Astrocyte of the spinal cord (primary cell): Measurements from ENCODE around the gene SIRT6.

ENCODE experiments used
- DNase-seq: peaks from one replicate; pipeline ENCODE4 v3.0.0; 2011; ENCODE audit warnings: low read depth, low spot score
- H3K4me3 ChIP-seq: 2 replicates; pipeline ENCODE4 v1.5.1; 2011; ENCODE audit warnings: low read depth, mild to moderate bottlenecking, low read length, moderate library complexity
- CTCF ChIP-seq: IDR thresholded peaks from 2 replicates; pipeline ENCODE4 v1.5.1; 2012; ENCODE audit warnings: low read depth, mild to moderate bottlenecking, low read length, inconsistent platforms
- in situ Hi-C: cut with HindIII; loops from 2 replicates; pipeline ENCODE4 v1.10.0; 2017; ENCODE audit warnings: low sequenced_read_pairs

SIRT6 gene

DNA sequence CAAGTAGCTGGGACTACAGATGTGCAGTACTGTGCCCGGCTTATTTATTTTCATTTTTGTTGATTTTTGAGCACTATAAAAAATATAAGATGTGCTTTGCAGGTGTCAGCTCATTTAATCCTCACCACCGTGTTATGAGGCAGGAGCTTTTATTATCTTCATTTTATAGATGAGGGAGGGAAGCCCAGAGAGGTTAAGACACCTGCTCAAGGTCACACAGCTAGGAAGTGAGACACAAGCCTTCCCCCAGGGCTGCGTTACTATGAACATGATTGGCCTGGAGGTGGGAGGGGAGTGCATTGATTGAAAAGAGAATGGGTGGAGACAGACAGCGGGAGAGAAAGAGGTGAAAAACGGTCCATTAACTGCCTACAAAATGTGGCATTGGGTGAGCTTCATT is 7.3 kb upstream of the SIRT6 start:
- in situ Hi-C loops, result no loop called here

GRCh38 chr19:4187313-4188122 is 5.2 kb upstream of the SIRT6 start:
- in situ Hi-C loops, result no loop called here
- no peak for TF ChIP-seq CTCF

More for the DNA sequence above, 7.3 kb upstream of the SIRT6 start:
- no peak for TF ChIP-seq CTCF
- no peak for DNase-seq
- no peak overlapping the region for H3K4me3 ChIP-seq

GRCh38 chr19:4186087-4186993 is 4.0 kb upstream of the SIRT6 start:
- no peak overlapping the region for H3K4me3 ChIP-seq
- in situ Hi-C loops, result no loop called here
- DNase-seq, result peak; percentile 58
- peak; percentile 88 for TF ChIP-seq CTCF

More at GRCh38 chr19:4187313-4188122, 5.2 kb upstream of the SIRT6 start:
- no peak for DNase-seq
- H3K4me3 ChIP-seq, result no peak overlapping the region

DNA sequence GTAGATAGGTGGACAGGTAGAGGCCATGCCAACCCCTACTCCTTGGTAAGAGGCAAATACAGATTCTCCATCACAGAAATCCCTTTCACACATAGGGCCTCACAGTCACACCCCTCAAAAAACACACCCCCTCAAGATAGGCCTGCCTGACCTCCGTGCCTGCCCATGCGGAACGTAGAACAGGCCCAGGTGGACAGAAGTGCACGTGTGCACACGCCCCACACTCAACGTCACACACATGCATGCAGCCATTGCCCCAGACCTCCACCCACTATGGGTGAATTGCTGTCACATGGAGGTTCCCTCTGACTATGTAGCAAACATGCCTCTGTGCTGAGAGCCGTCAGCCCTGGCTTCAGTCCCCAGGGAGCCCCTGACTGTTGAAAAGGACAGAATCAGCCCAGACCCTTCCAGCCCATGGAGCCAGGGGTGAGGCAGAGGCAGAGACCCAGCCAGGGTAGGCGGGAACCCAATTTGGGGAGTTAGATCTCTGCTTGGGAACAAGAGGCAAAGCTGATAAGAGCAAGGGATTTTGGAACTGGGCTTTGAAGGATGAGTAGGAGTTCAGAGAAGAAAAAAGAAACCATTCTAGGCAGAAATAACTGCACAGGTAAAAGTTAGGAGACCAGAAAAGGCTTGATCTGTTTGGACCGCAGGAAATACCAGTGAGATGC is 3.2 kb upstream of the SIRT6 start:
- in situ Hi-C loops, result no loop called here
- H3K4me3 ChIP-seq, result no peak overlapping the region
- no peak for DNase-seq
- no peak for TF ChIP-seq CTCF

GRCh38 chr19:4184718-4185352 is 2.5 kb upstream of the SIRT6 start:
- no peak for TF ChIP-seq CTCF
- no peak for DNase-seq
- in situ Hi-C loops, result no loop called here
- H3K4me3 ChIP-seq, result no peak overlapping the region
